Stimulated activated CD4-positive, alpha-beta T cell treated with anti-CD3 and anti-CD28 coated beads, Interleukin-12 subunit alpha, Interleukin-12 subunit beta, amount 100 ng/mL, for 48 hours (primary cell): ENCODE measurements around the gene CREB3L2.
"Not testable (repeated sequence)": the region's sequence is repeated elsewhere in the genome, so short reads cannot be mapped to it uniquely, and the experiment has no call there.

Experiments
- DNase-seq, 3 donors: peaks; one replicate each; pipeline ENCODE4 v3.0.0-alpha.2; 2020; ENCODE audit warnings: low read depth in 2 of 3, low spot score in 1 of 3

Gene CREB3L2

GRCh38 chr7:137935884-137936508, 65.9 kb downstream of the CREB3L2 start:
- no peak for DNase-seq

DNA sequence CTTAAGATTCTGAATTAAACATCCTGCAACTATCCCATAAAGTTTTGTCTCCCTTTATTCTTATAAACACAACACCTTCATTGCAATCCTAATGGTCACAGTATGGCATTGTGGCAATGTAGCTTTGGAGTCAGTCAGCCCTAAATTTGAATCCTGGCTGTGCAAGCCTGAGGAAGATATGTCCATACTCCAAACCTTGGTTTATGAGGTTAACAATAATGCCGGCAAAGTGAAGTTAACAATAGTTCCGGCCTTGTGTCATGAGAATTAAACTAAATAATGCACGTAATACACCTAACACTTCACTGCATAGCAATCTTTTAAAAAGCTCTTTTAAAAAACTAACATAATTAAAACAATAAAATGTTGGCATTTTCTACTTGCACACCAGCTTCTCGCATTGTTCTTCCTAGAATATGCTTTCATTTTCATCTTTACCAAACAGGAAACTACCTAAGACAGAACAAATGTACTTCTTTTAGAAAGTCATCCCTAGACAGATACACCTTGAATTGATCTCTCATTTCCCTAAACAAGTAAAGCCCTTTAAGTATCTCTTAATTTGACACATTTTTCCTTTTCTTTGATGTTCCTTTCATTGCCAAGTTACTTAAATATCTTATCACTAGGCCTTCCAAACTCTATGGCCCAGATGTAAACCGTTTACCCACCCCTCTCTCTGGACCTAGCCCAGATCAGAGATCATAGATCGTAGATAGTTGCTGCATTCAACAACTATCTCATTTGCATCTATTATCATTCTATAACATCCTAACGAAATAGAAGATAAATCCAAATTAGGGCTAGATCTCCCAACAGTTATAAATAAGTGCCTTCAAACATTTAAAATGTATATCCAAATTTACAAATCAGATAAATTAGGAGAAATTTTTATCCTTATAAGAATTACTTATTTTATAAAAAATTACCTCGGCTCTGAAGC, 66.7 kb downstream of the CREB3L2 start:
- no peak for DNase-seq

DNA sequence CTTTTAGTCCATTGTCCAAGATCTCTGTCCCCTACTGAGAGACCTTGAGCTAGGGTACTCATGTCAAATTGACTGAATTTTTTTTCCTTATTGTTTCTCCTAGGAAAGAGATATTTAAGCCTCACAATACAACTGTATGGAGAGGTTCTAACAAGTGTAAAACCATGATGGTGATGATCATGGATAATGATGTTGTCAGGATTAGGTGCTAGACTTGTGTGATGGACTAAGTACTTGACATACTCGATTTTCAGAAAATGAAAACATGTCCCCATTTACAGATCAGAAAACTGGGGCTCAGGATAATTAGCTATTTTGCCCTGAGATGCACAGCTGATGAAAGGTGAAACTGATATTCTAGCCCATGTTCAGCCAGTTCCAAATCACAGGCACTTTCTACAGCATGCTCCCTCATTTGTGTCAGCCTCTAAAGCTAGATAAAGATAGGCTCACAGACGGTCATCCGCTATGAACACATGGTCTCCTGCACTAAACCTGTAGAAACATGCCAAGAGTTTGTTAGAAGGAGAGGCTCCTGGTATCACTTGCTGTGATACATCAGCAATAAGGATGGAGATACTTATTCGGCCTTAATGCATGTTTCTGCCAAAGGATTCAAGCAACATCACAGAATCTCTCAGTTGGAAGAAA, 67.6 kb downstream of the CREB3L2 start:
- no peak for DNase-seq

DNA sequence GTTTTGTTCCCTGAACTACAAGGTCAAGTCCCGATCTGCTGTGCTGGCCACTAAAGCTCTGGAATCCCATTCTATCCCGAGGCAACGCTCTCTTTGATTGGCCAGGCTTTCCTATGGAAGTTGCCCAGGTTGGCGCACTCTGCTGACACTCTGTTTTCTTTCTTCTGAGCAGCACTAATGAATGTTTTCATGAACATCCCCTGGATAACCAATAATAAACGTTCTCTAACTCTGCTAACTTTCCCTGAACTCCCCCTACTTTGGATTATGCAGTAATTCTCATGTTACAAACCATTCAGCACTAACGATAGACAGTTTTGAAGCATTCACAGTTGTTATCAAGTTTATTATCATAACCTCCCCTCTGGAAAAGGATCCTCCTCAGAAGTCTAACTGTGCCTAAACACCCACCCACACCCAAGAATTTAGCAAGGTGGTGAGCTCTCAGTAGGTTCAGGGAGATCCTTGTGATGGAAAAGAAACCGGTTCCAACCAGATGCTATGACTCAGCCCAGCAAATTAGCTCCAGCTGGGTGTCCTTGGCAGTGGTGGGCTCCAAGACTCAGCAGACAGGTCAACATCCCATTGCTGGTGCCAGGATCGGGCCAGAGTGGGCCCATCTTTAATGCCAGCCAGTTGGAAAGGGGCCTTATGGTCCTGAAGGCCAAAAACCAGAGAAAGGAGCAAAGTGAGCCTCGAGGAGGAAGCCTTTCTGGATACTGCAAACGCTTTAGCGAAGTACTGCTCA, 68.4 kb downstream of the CREB3L2 start:
- DNase-seq = no peak

- DNase-seq = no peak
Measured at GRCh38 chr7:137932881-137933269, 69.0 kb downstream of the CREB3L2 start.

DNA sequence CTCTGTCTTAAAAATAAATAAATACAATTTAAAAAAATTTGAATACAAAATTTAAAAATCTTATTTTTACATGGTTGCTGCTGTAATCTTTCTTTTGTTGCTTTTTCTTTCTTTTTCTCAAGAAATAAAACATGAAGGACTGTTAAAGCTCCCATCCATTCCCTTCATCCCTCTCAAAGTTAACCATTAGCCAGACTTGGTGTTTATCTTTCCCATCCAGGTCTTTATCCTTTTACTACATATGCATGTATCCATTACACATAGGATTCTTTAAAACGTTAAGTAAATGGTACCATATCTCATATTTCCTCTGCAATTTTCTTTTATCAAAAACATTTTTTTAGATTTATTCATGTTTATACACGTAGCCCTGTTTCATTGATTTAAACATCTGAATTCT, 70.1 kb downstream of the CREB3L2 start:
- DNase-seq = no peak

DNA sequence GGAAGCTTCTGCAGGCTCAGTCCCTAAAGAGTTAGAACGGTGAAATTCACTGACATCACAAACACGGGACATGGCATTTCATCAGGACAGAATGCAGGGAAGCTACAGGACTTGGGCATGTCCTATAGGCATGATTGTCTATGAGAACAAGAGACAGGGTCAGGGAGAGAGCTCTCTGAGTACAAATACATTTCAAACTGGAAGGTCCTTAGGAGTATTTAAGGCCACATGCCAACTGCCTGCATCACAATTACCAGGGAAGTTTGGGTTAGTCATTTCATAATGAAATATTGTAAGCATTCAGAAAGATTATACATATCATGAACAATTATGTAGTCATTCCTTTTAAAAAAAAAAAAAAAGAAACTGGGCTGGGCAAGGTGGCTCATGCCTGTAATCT, 71.3 kb downstream of the CREB3L2 start:
- DNase-seq = no peak

GRCh38 chr7:137928626-137929025, 73.3 kb downstream of the CREB3L2 start:
- no peak for DNase-seq

- no peak for DNase-seq
Measured at GRCh38 chr7:137927386-137927785, 74.5 kb downstream of the CREB3L2 start.

- DNase-seq = not testable (repeated sequence)
Measured at GRCh38 chr7:137926206-137926605, 75.7 kb downstream of the CREB3L2 start.

GRCh38 chr7:137925754-137926153, 76.1 kb downstream of the CREB3L2 start:
- no peak for DNase-seq

GRCh38 chr7:137925091-137925490, 76.8 kb downstream of the CREB3L2 start:
- no peak for DNase-seq

DNA sequence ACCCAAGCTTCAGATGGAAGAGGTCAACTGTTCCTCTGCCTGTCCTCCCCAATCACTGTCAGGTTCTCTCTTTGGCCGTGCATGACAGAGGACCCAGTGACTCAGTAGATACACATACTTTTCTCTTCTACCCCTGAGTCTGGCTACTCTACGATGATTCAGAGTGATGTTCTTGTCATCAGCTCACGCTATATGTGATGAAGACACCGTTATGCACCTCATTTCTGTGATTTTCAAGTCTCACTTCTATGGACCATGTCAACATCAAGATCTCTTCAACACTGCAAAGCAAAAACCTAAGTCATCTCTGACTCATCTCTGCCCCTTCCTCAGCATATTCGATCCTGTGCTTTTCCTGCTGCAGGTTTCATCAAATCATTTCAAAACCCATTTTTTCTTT, 78.5 kb downstream of the CREB3L2 start:
- no peak for DNase-seq

GRCh38 chr7:137920637-137921399, 81.1 kb downstream of the CREB3L2 start:
- DNase-seq = no peak

DNA sequence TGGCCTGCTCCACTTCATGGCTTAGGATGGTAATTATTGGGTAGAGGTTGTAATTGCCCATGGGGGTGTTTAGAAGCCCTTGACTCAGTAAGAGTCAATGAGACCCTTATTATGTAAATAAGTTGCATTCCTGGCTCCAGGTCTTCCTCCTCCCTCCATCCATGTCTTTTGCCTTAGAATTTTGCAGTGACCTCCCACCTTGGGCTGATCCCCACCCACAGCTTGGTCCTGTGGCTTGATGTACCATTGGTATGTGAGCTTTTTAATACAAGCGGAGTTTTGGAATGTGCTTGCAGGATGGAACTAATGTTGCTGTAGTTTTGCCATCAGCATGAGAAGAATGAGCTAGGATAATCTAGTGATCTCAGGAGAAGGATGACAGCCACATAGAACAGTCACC, 81.9 kb downstream of the CREB3L2 start:
- DNase-seq = no peak

- DNase-seq = no peak
Measured at GRCh38 chr7:137916980-137917645, 84.8 kb downstream of the CREB3L2 start.

DNA sequence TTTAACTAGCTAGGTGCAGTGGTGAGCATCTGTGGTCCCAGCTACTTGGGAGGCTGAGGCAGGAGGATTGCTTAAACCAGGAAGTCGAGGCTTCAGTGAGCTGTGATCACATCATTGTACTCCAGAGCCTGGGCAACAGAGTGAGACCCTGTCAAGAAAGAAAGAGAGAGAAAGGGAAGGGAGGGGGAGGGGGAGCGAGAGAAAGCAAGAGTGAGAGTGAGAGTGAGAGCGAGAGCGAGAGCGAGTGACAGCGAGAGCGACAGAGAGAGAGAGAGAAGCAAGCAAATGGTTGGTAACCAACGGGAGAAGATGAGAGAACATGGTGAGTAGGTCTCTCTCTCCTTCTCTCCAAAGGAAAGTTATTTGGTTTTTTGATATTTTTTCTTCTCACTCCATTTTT, 85.3 kb downstream of the CREB3L2 start:
- no peak for DNase-seq

GRCh38 chr7:137915266-137915665, 86.6 kb downstream of the CREB3L2 start:
- DNase-seq = no peak

- DNase-seq = no peak
Measured at GRCh38 chr7:137913985-137914384, 87.9 kb downstream of the CREB3L2 start.

GRCh38 chr7:137909042-137909441, 92.8 kb downstream of the CREB3L2 start:
- no peak for DNase-seq
